Caco-2 (cell line): ENCODE measurements around the gene ST8SIA3. TPM values are rescaled to one million over a fixed set of nuclear protein-coding genes. Genes with fewer than 3 reads are reported as not detected.

Experiments
- Bru-seq: library from RNA; stranded (reverse); fragments of 400-500 nt; gene quantifications from one replicate; lab custom pipeline; 2021; lab: Mats Ljungman, UMichigan
- BruChase-seq, 2 experiments: library from RNA; stranded (reverse); fragments of 400-500 nt; gene quantifications; one replicate each; lab custom pipeline; 2021; lab: Mats Ljungman, UMichigan
- BruUV-seq: library from RNA; stranded (reverse); fragments of 400-500 nt; replicated peaks from 2 replicates; lab custom pipeline; 2021; lab: Mats Ljungman, UMichigan
- CTCF ChIA-PET: fragments of 300-600 bp; sonication (Branson Sonifier 250); formaldehyde crosslinking; loops from one replicate; lab custom pipeline; 2022; ENCODE audit warnings: antibody characterized with exemption; lab: Charles Lee
- POLR2A ChIA-PET: fragments of 300-600 bp; sonication (Branson Sonifier 250); formaldehyde crosslinking; loops from one replicate; lab custom pipeline; 2022; ENCODE audit warnings: antibody characterized with exemption; lab: Charles Lee
- DNase-seq, 2 experiments: peaks; one replicate each; pipeline versions ENCODE4 v3.0.0 to v3.0.0-alpha.2; 2020 to 2022
- H3K27me3 ChIP-seq: replicated peaks from 2 replicates; pipeline ENCODE4 v1.6.0; 2011; ENCODE audit warnings: low read length; ENCODE audit not compliant: control insufficient read depth, insufficient read depth
- H3K36me3 ChIP-seq: 2 replicates; pipeline ENCODE4 v1.5.1; 2011; ENCODE audit warnings: low read length; ENCODE audit not compliant: control insufficient read depth, insufficient read depth
- H3K4me1 ChIP-seq: fragments of 250-450 bp; sonication (Bioruptor Pico); 2 replicates; pipeline ENCODE4 v1.5.1; 2020; ENCODE audit warnings: mild to moderate bottlenecking
- H3K4me3 ChIP-seq: 2 replicates; pipeline ENCODE4 v1.5.1; 2011; ENCODE audit warnings: low read depth, mild to moderate bottlenecking, control low read depth, low read length
- H3K9me3 ChIP-seq: fragments of 250-450 bp; sonication (Bioruptor Pico); 2 replicates; pipeline ENCODE4 v1.5.1; 2020; ENCODE audit warnings: mild to moderate bottlenecking, moderate library complexity
- H3K27ac Mint-ChIP-seq: one replicate; pipeline ENCODE4 v1.8.0; 2022; ENCODE audit warnings: mixed read lengths; ENCODE audit not compliant: unreplicated experiment
- H3K27me3 Mint-ChIP-seq: one replicate; pipeline ENCODE4 v1.8.0; 2022; ENCODE audit warnings: mixed read lengths; ENCODE audit not compliant: insufficient read depth, unreplicated experiment
- H3K36me3 Mint-ChIP-seq: one replicate; pipeline ENCODE4 v1.8.0; 2022; ENCODE audit warnings: mild to moderate bottlenecking, mixed read lengths; ENCODE audit not compliant: insufficient read depth, unreplicated experiment
- H3K4me1 Mint-ChIP-seq: one replicate; pipeline ENCODE4 v1.8.0; 2022; ENCODE audit warnings: low read depth, mixed read lengths; ENCODE audit not compliant: unreplicated experiment
- H3K4me3 Mint-ChIP-seq: one replicate; pipeline ENCODE4 v1.8.0; 2022; ENCODE audit warnings: mild to moderate bottlenecking, moderate library complexity, mixed read lengths; ENCODE audit not compliant: unreplicated experiment
- H3K9me3 Mint-ChIP-seq: one replicate; pipeline ENCODE4 v1.8.0; 2022; ENCODE audit warnings: mixed read lengths; ENCODE audit not compliant: unreplicated experiment
- intact Hi-C: fragments of 100-400 bp; cut with micrococcal nuclease; formaldehyde crosslinking; loops from one replicate; pipeline ENCODE4 v1.10.0; 2022; ENCODE audit not compliant: unreplicated experiment
- long read RNA-seq: library from polyadenylated mRNA; stranded (forward); transcript quantifications from one replicate; pipeline ENCODE4 v2.0.0, GENCODE V29; 2022
- total RNA-seq: library from RNA; stranded (reverse); gene quantifications from 2 replicates; pipeline ENCODE4 v1.2.3, GENCODE V29; 2022
- TF ChIP-seq, protein P1 (sequence below), 2 experiments: fragments of 200-600 bp in 1 of 2; IDR thresholded peaks; 1 replicate in 1 of 2; 2 replicates in 1 of 2; pipeline versions ENCODE4 v1.5.1 to v1.8.0; 2011 to 2022; ENCODE audit warnings: antibody characterized with exemption in 1 of 2, control low read depth in 1 of 2, inconsistent platforms in 1 of 2, low read depth in 1 of 2, low read length in 1 of 2, mild to moderate bottlenecking in 1 of 2, moderate library complexity in 1 of 2; ENCODE audit not compliant: insufficient read depth in 1 of 2, severe bottlenecking in 1 of 2, unreplicated experiment in 1 of 2

The ST8SIA3 gene, protein sequence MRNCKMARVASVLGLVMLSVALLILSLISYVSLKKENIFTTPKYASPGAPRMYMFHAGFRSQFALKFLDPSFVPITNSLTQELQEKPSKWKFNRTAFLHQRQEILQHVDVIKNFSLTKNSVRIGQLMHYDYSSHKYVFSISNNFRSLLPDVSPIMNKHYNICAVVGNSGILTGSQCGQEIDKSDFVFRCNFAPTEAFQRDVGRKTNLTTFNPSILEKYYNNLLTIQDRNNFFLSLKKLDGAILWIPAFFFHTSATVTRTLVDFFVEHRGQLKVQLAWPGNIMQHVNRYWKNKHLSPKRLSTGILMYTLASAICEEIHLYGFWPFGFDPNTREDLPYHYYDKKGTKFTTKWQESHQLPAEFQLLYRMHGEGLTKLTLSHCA
- total RNA-seq = not detected in 2 replicates
- not detected for Bru-seq, nascent RNA
- BruChase-seq, experiment 1, labeled RNA remaining after a 2-hour chase = not detected
- not detected for BruChase-seq, experiment 2, labeled RNA remaining after a 6-hour chase
- long read RNA-seq = 0 reads

DNA sequence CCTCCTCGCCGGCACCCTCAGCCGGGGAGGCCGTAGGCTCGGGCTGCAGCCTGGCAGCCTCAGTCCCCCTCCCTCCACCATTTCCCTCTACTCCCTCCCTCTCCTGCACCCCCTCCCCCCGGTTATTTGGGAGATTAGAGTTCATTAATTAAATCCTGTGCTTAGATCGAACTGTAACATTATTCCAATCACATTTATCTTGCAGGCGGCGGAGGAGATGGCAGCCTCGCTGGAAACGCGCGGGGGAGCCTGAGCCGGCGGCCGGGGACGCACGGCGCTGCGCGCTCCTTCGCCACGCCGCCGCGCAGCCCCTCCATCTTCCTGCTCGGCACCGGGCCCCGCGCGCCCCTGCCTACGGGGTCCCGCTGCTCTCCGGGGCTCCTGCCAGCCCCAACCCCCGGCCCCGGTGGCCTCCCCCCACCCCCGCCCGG lies at the start of gene ST8SIA3:
ST8SIA3 (plus strand) TSS at position 287 of the 431 bp plus-strand sequence. CDS start 290 bp downstream, outside the sequence.
- no peak within 1 kb of the TSS for H3K4me3 Mint-ChIP-seq

DNA sequence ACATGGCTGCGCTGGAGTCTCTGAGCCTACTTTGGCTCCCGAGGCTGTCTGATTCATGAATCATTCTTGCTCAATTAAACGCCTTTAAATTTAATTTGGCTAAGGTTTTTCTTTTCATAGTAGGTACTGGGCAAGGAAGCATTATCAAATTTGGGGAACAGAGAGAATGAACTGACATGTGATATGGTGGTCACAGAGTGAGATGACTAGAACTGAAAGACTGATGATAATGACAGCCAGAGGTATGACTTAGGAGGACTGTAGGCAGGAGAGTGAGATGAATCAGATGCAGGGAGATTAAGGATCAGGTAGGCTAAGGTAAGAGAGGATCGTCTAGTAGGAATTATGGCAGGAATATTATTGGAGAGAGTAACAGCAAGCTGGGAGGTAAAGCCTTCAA lies 40.9 kb upstream of the ST8SIA3 start:
- H3K27ac Mint-ChIP-seq = no peak overlapping the region
- intact Hi-C loops = no loop called here
- no peaks in the 10 kb centered on the region for H3K36me3 Mint-ChIP-seq

More for the DNA sequence above, at the start of gene ST8SIA3:
- TF ChIP-seq, protein P1, sequence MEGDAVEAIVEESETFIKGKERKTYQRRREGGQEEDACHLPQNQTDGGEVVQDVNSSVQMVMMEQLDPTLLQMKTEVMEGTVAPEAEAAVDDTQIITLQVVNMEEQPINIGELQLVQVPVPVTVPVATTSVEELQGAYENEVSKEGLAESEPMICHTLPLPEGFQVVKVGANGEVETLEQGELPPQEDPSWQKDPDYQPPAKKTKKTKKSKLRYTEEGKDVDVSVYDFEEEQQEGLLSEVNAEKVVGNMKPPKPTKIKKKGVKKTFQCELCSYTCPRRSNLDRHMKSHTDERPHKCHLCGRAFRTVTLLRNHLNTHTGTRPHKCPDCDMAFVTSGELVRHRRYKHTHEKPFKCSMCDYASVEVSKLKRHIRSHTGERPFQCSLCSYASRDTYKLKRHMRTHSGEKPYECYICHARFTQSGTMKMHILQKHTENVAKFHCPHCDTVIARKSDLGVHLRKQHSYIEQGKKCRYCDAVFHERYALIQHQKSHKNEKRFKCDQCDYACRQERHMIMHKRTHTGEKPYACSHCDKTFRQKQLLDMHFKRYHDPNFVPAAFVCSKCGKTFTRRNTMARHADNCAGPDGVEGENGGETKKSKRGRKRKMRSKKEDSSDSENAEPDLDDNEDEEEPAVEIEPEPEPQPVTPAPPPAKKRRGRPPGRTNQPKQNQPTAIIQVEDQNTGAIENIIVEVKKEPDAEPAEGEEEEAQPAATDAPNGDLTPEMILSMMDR (IDR thresholded peaks at IDR 0.05; ENCODE audit: insufficient read depth in 1 of 2, low read depth in 1 of 2, low read length in 1 of 2, severe bottlenecking in 1 of 2, unreplicated experiment in 1 of 2) = no peak
- ChIA-PET POLR2A (no interaction called here), CTCF (no interaction called here)
- Histone ChIP-seq H3K4me3 (no peak within 1 kb of the TSS), H3K27me3 (no peaks in the 10 kb centered on the region), H3K36me3 (no peaks in the 10 kb centered on the region), H3K4me1 (no peaks in the 10 kb centered on the region), H3K9me3 (no peaks in the 10 kb centered on the region)
- Mint-ChIP-seq H3K27me3 (peaks cover 8% of the 10 kb centered on the region), H3K9me3 (no peaks in the 10 kb centered on the region), H3K27ac (no peak within 1 kb of the TSS), H3K4me1 (no peaks in the 10 kb centered on the region), H3K36me3 (no peaks in the 10 kb centered on the region)
- no TSS peak for BruUV-seq
- DNase-seq = no peak
- intact Hi-C loops = no loop called here

More for the DNA sequence above, 40.9 kb upstream of the ST8SIA3 start:
- ChIA-PET CTCF (no interaction called here), POLR2A (no interaction called here)
- Mint-ChIP-seq H3K4me1 (no peaks in the 10 kb centered on the region), H3K27me3 (peaks cover 3% of the 10 kb centered on the region), H3K4me3 (no peak overlapping the region), H3K9me3 (no peaks in the 10 kb centered on the region)
- Histone ChIP-seq H3K4me3 (no peak overlapping the region), H3K9me3 (no peaks in the 10 kb centered on the region), H3K4me1 (no peaks in the 10 kb centered on the region), H3K27me3 (no peaks in the 10 kb centered on the region; the same call in none of the 2 replicates), H3K36me3 (no peaks in the 10 kb centered on the region)
- TF ChIP-seq, protein P1 (IDR thresholded peaks at IDR 0.05; ENCODE audit: insufficient read depth in 1 of 2, low read depth in 1 of 2, low read length in 1 of 2, severe bottlenecking in 1 of 2, unreplicated experiment in 1 of 2) = no peak
- no TSS peak for BruUV-seq
- DNase-seq = no peak
